NCI-H128 (cell line): ENCODE data around the gene CHKB.
"Not testable (repeated sequence)": the region's sequence is repeated elsewhere in the genome, so short reads cannot be mapped to it uniquely, and the experiment has no call there.

Experiments used
- DNase-seq: peaks from one replicate; lab custom pipeline; 2025; ENCODE audit not compliant: unreplicated experiment; lab: John Stamatoyannopoulos, UW

Gene CHKB

GRCh38 chr22:50582493-50583293 is at the start of gene CHKB:
Gene CHKB, minus strand, starts transcription at chr22:50582849. Its CDS starts 68 bp downstream, at chr22:50582781.
- peak; percentile 89 for DNase-seq

DNA sequence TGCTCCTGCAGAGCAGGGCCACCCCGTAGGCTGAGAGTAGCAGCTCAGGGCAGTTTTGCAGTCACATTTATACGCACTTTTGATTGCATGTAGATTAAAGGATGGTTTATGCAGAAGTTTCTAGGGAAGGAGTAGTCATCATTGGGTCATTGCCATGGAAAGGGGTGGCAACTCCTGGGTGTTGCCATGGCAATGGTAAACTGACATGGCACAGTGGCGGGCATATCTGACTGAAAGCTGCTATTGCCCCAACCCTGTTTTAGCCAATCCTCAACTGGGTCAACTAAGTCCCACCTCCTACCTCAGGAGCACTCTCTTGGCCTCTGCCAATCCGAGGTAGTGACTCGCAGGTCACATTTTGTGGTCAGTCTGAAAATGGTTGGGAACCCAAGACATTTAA is 47.7 kb upstream of the CHKB start:
- DNase-seq = no peak

DNA sequence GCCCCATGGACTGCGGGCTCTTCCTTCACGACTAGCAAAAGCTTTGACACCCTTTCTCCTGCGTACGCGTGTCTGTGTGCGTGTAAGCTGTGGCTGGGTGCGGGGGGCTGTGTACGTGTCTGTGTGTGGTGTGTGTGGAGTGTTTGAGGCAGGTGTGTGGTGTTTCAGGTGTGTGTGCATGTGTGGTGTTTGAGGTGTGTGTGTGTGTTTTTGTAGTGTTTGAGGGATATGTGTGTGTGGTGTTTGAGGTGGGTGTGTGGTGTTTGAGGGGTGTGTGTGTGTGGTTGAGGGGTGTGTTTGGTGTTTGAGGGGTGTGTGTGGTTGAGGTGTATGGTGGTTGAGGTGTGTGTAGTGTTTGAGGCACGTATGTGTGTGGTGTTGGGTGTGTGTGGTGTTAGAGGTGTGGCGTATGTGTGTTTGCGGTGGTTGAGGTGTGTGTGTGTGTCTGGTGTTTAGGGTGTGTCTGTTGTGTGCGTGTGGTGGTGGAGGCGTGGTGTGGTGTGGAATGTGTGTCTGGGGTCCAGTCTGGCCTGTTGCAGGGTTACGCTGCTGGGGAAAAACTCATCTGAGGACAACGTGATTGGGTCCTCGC is 46.0 kb upstream of the CHKB start:
- no peak for DNase-seq

DNA sequence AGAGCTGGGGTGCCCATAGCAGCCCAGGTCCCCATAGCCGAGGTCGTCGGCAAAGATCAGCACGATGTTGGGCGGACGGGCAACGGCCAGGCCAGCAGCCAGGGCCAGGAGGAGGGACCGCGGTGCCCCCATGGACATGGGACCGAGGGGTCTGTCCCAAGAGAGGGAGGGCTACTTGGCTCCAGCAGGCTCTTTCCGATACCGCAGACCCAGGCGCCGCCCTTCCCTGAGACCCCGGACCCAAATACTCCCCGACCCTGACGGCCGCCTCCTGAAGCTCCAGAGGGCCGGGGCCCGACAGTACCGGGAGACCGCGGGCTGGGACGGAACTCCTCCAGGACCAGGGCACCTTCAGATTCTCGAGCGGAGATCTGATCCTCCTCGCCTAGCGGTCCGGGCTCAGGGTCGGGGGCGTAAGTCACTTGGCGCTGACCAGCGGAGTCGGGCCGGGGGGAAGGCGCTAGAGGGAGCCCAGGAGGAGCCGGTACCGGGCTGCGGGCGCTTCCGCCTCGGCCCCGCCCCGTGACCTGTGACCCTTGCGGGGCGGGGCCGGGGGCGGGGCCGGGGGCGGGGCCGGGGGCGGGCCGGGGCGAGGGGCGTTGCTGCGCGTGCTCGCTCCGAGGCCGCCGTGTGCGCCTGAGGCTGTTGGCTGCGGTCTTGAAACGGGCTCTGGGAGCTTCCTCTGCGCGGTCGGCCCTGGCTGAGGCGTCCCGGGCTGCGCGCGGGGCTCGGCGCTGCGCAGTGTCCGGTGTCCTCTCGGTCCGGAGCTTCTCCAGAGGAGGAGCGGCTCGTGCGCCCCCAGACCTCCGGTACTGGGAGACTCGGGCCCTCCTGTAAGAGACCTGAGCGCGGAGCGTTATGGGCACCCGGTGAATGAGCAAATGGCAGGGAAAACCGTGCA is 45.2 kb upstream of the CHKB start, which contains the start of gene ARSA:
TSS of gene ARSA (minus strand) at position 511 of the 901 bp plus-strand sequence. CDS start at position 138, 373 bp downstream.
- DNase-seq = no peak

DNA sequence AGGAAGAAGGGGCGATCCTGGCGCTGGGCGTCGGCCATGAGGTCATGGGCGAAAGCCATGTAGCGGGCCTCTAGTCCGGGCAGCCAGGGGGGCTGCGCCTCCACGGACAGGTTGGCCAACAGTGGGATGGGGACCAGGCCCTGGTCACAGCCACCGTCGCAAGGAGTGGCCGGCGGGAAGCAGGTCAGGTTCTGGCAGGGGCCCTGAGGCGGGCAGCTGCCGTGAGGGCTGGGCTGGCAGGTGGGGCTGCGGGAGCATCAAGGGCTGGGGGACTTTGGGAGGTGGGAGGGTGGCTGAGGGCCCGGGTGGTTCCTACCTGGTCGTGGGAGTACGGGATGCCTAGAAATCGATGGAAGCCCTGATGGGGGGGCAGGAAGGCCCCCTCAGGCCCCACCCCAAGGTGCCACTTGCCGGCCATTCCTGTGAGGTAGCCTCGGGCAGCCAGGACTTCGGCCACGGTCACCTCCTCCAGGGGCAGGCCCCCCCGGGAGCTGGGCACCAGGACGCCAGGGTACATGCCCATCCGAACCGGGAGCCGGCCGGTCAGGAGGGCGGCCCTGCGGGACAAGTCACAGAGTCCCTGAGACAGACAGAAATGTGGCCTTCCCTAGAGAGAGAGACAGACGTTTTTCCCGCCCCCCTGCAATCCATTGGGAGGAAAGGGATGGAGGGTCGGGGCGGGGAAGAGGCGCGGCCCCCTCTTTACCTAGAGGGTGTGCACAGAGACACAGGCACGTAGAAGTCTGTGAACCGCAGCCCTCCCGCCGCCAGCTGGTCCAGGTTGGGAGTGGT is 44.4 kb upstream of the CHKB start:
- no peak for DNase-seq

DNA sequence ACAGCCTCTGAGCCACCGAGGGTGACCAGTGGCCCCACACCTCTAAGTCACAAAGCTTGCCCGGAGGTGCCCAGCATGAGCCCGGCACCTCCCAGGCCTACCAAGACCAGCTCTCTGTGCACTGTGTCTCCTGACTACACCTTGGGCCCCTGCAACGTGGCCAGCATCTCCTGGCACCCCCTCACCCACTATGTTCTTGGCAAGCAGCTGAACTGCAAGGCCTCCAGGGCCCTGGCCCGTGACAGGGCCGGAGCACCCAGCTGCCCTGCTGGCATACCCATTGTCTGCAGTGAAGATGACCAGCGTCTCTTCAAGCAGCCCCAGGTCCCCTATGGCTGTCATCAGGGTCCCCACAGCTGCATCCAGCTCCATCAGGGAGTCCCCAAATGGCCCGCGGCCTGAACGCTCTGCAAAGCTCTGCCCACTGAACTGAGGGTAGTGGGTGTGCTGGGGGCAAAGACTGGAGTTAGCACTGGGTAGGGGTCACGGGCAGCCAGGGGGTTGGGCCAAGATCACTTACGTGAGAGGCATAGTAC is 43.7 kb upstream of the CHKB start:
- DNase-seq = no peak

DNA sequence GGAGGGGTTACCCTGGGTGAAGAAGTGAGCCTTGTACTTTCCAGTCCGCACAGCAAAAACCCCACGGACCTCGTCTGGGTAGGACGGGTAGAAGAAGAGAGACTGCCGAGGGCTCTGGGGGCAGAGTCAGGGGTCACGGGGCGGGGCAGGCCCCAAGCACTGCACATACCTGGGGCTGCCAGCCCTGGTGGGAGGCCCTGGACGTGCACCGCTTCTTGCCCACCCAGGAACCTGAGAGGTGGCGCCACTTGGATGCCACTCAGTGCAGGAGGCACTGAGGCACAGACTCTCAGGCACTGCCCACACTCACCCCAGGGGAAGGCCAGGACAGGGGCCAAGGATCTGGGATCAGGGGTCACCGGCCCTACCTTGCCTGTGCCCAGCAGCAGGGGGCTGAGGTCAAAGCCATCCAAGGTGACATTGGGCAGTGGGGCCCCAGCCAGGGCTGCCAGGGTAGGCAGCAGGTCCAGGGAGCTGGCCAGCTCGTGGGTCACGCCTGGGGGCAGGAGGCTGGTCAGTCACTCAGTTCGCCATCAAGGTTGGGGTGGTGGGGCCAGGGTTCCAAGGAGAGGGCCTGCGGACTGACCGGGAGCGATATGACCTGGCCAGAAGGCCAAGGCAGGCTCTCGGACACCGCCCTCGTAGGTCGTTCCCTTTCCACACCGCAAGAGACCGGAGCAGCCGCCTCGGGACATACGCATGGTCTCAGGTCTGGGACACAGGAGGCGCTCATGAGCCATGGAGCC is 43.1 kb upstream of the CHKB start:
- no peak for DNase-seq

- DNase-seq = no peak
Measured at GRCh38 chr22:50625131-50625567, 42.5 kb upstream of the CHKB start.

GRCh38 chr22:50624347-50625130 is 41.9 kb upstream of the CHKB start:
- DNase-seq = no peak

GRCh38 chr22:50622723-50623327 is 40.2 kb upstream of the CHKB start:
- peak; percentile 5 for DNase-seq

DNA sequence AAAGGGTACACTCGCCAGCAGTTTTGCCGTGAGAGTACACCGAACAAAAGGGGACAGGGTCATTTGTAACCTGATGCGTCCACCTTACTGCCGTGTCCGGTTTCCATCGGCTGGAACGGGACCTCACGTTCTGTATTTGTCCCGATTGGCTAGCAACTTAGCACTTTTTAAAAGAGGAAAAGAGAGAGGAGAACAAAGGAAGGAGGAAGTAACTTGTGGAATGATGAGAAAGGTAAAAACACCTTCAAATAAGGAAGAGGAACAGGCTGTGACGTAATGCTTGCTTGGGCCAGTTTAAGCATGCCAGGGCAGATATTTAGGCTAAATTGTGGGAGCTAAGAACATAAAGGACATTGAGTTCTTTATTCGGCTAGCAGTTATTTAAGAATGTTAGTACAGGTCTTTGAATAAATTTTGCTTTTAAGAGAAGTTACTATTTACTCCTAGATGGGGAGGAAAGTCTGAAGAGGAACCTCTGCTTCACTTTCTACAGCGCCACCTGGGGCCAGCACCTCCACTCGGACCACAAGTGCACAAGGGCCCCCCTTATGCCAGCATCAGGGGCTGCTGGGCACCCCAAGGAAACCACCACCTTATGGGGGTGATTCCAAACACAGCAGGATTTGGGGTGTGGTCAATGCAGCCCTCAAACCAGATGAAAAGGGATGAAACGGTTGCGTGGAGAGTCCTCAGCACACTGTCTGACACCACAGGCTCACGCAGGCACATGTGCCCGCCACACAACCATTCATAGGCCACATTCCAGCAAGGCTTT is 39.5 kb upstream of the CHKB start:
- DNase-seq = no peak

- DNase-seq = no peak
Measured at GRCh38 chr22:50621356-50621880, 38.8 kb upstream of the CHKB start.

DNA sequence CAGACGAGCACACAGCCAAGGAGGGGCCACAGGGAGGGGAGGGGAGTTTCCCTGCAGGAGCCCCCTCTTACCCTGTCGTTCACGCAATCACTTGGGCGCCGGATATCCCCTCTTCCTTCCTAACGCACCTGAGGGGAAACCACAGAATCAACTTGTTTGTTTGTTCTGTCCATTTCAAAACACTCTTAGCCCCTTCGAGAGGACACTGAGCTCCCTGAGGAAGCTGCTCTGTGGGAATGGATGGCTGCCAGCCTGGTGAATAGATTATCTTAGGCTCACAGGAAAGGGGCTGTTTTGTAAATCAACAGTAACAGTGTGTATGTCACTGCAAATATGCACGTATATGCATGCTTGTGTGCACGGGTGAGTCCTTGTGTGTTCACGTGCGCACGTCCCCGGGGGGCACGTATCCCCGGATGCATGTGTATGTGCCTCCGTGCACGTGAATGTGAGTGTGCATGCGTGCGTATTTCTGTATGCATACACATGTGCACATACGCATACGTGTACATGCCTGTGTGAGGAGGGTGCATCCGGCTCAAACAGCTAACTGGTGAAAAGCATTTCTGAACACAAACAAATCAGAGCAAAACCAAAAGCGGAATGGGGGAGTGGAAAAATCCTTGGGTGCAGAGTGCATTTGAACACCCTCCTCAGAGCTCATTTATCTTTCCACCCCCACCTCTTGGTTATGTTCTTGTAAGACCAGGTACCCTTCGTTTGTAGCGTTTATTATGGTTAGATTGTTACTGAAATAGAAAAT is 38.1 kb upstream of the CHKB start:
- peak; percentile 44 for DNase-seq

GRCh38 chr22:50614296-50614695 is 31.6 kb upstream of the CHKB start:
- not testable (repeated sequence) for DNase-seq

GRCh38 chr22:50613291-50613981 is 30.8 kb upstream of the CHKB start:
- no peak for DNase-seq
